ENCODE measurements around the gene HECW1. TPM values are rescaled to one million over a fixed set of nuclear protein-coding genes. Genes with fewer than 3 reads are reported as not detected.

HECW1 gene
- polyA plus RNA-seq, 2 of the 4 experiments (the other 2 are of a cell fraction), result 11.3 TPM

- TF ChIP-seq FOXS1 (CRISPR knock-in tag; IDR thresholded peaks at IDR 0.05), result no peak
- TF ChIP-seq RFX5 (IDR thresholded peaks at IDR 0.05), result no peak
- TF ChIP-seq, protein P1, sequence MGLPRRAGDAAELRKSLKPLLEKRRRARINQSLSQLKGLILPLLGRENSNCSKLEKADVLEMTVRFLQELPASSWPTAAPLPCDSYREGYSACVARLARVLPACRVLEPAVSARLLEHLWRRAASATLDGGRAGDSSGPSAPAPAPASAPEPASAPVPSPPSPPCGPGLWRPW (IDR thresholded peaks at IDR 0.05), result no peak
- TF ChIP-seq RAD21 (conservative IDR thresholded peaks at IDR 0.05 in 1 of 2, IDR thresholded peaks at IDR 0.05 in 1 of 2), result no peak
- no peak for TF ChIP-seq HEYL (CRISPR knock-in tag; IDR thresholded peaks at IDR 0.05)
- TF ChIP-seq, protein P2, sequence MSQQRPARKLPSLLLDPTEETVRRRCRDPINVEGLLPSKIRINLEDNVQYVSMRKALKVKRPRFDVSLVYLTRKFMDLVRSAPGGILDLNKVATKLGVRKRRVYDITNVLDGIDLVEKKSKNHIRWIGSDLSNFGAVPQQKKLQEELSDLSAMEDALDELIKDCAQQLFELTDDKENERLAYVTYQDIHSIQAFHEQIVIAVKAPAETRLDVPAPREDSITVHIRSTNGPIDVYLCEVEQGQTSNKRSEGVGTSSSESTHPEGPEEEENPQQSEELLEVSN (IDR thresholded peaks at IDR 0.05; ENCODE audit: borderline replicate concordance, low read depth), result no peak
- TF ChIP-seq ZFP36 (IDR thresholded peaks at IDR 0.05; ENCODE audit: borderline replicate concordance, partially characterized antibody), result no peak
- no peak for TF ChIP-seq HOXB5 (CRISPR knock-in tag; IDR thresholded peaks at IDR 0.05)
- TF ChIP-seq ZNF302 (CRISPR knock-in tag; IDR thresholded peaks at IDR 0.05), result no peak
- no peak for TF ChIP-seq KDM5A (IDR thresholded peaks at IDR 0.05)
- no peak for TF ChIP-seq FOSL2 (IDR thresholded peaks at IDR 0.05)
- TF ChIP-seq FOSL2 (CRISPR knock-in tag; IDR thresholded peaks at IDR 0.05), result no peak
- no peak for ATAC-seq
- WGBS (ENCODE audit: missing lambda C conversion rate), result 93% methylated on average over 5 of the region's 5 CpGs
- H3K4me2 ChIP-seq, result no peak overlapping the region
- POLR2A ChIA-PET, result no interaction called here
- H3K4me3 ChIP-seq, result no peak overlapping the region
- CTCF ChIA-PET, result interaction anchor here (1.0 to 1.6 kb wide), 2 partner anchors 111 to 134 kb away, joined by 5 to 6 read pairs; no protein-coding TSS in a partner anchor
- peaks cover 73% of the 10 kb centered on the region for H3K4me1 ChIP-seq
- FAIRE-seq, result no peak
- DNase-seq (ENCODE audit: low read depth in 1 of 2, low spot score in 1 of 2), result no peak
- H3K9me3 ChIP-seq, result no peaks in the 10 kb centered on the region
- no peak overlapping the region for H3K27ac ChIP-seq
Measured at GRCh38 chr7:43588477-43589132, 476.2 kb downstream of the HECW1 start.

DNA sequence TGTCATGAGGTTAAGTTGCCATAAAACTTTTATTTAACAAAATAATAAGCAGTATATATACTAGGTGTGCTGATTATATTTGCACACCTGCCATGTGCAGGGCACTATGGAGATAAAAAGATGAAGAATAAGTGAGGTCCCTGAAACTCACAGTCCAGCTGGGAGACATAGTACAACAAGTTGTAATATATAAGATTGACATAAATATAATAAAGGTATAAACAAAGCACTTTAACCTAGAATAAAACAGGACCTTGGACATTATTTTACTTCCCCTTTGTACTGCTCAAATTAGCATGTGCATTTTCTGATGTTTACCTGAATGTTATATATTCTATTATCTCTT, 476.7 kb downstream of the HECW1 start:
- TF ChIP-seq TFCP2L1 (CRISPR knock-in tag; IDR thresholded peaks at IDR 0.05) (no peak), KDM1A (IDR thresholded peaks at IDR 0.05; ENCODE audit: low read depth) (no peak), NFE2L2 (conservative IDR thresholded peaks at IDR 0.05; ENCODE audit: low read length) (no peak), MAZ (IDR thresholded peaks at IDR 0.05; ENCODE audit: borderline replicate concordance, low read depth, low read length) (no peak), GATA3 (IDR thresholded peaks at IDR 0.05; ENCODE audit: borderline replicate concordance) (no peak), JUN (IDR thresholded peaks at IDR 0.05) (no peak), RAD21 (conservative IDR thresholded peaks at IDR 0.05 in 1 of 2, IDR thresholded peaks at IDR 0.05 in 1 of 2) (no peak), BHLHE40 (IDR thresholded peaks at IDR 0.05; ENCODE audit: low read depth, low read length) (no peak), SMC3 (IDR thresholded peaks at IDR 0.05) (no peak), ATOH8 (CRISPR knock-in tag; IDR thresholded peaks at IDR 0.05; ENCODE audit: low read depth) (no peak), CBX8 (IDR thresholded peaks at IDR 0.05) (no peak), CHD4 (IDR thresholded peaks at IDR 0.05; ENCODE audit: borderline replicate concordance) (no peak)
- TF ChIP-seq, protein P1 (IDR thresholded peaks at IDR 0.05), result no peak
- TF ChIP-seq, protein P3, sequence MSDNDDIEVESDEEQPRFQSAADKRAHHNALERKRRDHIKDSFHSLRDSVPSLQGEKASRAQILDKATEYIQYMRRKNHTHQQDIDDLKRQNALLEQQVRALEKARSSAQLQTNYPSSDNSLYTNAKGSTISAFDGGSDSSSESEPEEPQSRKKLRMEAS (IDR thresholded peaks at IDR 0.05), result no peak
- TF ChIP-seq, protein P4, sequence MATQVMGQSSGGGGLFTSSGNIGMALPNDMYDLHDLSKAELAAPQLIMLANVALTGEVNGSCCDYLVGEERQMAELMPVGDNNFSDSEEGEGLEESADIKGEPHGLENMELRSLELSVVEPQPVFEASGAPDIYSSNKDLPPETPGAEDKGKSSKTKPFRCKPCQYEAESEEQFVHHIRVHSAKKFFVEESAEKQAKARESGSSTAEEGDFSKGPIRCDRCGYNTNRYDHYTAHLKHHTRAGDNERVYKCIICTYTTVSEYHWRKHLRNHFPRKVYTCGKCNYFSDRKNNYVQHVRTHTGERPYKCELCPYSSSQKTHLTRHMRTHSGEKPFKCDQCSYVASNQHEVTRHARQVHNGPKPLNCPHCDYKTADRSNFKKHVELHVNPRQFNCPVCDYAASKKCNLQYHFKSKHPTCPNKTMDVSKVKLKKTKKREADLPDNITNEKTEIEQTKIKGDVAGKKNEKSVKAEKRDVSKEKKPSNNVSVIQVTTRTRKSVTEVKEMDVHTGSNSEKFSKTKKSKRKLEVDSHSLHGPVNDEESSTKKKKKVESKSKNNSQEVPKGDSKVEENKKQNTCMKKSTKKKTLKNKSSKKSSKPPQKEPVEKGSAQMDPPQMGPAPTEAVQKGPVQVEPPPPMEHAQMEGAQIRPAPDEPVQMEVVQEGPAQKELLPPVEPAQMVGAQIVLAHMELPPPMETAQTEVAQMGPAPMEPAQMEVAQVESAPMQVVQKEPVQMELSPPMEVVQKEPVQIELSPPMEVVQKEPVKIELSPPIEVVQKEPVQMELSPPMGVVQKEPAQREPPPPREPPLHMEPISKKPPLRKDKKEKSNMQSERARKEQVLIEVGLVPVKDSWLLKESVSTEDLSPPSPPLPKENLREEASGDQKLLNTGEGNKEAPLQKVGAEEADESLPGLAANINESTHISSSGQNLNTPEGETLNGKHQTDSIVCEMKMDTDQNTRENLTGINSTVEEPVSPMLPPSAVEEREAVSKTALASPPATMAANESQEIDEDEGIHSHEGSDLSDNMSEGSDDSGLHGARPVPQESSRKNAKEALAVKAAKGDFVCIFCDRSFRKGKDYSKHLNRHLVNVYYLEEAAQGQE (IDR thresholded peaks at IDR 0.05), result no peak
- Histone ChIP-seq H3K4me1 (peaks cover 73% of the 10 kb centered on the region), H3K9me3 (no peaks in the 10 kb centered on the region), H3K4me2 (no peak overlapping the region), H3K4me3 (no peak overlapping the region), H3K27ac (no peak overlapping the region)
- ChIA-PET CTCF (interaction anchor here (1.0 to 1.6 kb wide), 2 partner anchors 111 to 133 kb away, joined by 5 to 6 read pairs; no protein-coding TSS in a partner anchor), POLR2A (no interaction called here)
- no peak for FAIRE-seq
- no peak for DNase-seq (ENCODE audit: low read depth in 1 of 2, low spot score in 1 of 2)
- ATAC-seq, result no peak
